ENCODE data around the gene LY86.

DNA sequence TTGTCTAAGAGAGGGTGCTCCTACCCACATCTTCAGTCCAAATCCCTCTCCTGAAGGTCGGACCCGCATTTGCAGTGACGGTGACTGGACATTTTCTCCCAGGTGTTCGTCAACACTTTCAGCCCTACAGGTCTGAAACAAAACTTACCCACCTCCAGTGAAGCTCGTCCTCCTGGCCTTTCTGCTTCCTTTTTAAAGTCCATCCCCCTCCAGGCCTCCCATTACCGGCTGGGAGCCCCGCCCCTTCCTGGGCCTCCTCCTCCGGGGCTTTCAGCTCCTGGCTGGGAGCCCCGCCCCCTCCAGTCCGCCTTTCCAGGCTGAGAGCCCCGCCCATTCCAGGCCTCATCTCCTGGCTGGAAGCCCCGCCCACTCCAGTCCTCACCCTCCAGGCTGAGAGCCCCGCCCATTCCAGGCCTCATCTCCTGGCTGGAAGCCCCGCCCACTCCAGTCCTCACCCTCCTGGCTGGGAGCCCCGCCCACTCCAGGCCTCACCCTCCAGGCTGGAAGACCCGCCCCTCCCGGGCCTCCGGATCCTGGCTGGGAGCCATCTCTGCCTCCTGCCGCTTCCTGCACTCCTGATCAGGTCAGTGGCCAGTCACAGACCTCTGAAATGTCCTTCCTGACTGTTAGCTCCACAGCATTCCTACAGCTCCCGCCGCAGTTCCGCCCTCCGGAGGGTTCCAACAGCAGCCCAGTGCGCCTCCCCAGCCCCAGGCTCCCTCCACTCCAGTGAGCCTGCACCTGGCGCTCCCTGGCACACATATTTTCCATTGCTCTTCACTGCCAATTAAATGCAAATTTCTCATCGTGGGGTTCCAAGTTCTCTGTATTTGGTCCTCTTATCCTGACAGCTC, 98.5 kb downstream of the LY86 start:
- TF ChIP-seq, protein P1, sequence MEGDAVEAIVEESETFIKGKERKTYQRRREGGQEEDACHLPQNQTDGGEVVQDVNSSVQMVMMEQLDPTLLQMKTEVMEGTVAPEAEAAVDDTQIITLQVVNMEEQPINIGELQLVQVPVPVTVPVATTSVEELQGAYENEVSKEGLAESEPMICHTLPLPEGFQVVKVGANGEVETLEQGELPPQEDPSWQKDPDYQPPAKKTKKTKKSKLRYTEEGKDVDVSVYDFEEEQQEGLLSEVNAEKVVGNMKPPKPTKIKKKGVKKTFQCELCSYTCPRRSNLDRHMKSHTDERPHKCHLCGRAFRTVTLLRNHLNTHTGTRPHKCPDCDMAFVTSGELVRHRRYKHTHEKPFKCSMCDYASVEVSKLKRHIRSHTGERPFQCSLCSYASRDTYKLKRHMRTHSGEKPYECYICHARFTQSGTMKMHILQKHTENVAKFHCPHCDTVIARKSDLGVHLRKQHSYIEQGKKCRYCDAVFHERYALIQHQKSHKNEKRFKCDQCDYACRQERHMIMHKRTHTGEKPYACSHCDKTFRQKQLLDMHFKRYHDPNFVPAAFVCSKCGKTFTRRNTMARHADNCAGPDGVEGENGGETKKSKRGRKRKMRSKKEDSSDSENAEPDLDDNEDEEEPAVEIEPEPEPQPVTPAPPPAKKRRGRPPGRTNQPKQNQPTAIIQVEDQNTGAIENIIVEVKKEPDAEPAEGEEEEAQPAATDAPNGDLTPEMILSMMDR (conservative IDR thresholded peaks at IDR 0.05 in 1 of 2, IDR thresholded peaks at IDR 0.05 in 1 of 2; ENCODE audit: low read depth in 1 of 2, low read length in 2 of 2): no peak
- TF ChIP-seq EZH2 (IDR thresholded peaks at IDR 0.05; ENCODE audit: low read length, missing control alignments): no peak
